ENCODE results near the gene SARS1.
"Not testable (repeated sequence)": the region's sequence is repeated elsewhere in the genome, so short reads cannot be mapped to it uniquely, and the experiment has no call there.

SARS1 gene, protein sequence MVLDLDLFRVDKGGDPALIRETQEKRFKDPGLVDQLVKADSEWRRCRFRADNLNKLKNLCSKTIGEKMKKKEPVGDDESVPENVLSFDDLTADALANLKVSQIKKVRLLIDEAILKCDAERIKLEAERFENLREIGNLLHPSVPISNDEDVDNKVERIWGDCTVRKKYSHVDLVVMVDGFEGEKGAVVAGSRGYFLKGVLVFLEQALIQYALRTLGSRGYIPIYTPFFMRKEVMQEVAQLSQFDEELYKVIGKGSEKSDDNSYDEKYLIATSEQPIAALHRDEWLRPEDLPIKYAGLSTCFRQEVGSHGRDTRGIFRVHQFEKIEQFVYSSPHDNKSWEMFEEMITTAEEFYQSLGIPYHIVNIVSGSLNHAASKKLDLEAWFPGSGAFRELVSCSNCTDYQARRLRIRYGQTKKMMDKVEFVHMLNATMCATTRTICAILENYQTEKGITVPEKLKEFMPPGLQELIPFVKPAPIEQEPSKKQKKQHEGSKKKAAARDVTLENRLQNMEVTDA

DNA sequence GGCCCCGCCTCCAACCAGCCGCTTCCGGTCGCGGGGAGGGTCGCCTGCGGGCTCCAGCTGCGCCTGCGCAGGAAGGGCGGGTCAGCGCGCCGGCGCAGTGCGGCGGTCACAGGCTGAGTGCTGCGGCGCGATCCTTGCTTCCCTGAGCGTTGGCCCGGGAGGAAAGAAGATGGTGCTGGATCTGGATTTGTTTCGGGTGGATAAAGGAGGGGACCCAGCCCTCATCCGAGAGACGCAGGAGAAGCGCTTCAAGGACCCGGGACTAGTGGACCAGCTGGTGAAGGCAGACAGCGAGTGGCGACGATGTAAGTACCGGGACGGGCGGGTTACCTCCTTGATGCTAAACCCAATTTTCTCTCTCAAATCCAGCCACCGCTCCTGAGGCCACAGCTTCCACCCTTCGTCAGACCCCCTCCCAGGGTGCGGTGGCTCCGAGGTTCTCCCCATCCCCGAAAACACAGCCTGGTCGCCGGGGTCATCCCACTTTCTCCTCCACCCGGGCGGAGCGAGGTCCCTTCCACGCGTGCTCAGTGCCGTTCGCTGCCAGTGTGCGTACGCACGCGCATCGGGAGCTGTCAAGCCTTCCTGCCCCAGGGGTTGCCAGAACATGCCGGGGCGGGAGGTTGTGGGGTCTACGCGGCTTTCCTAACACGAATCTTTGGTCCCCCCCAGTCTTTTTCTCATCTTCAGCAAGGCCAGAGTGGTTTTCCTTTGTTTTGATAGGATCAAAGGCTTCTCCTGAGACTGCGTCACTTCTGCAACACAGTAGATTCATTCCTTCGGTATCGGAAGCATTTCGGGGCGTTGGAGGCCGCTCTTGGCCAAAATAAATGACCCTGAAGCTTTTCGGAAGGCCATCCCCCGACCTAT lies at the start of gene SARS1:
TSS of gene SARS1 (plus strand) at position 95 of the 870 bp plus-strand sequence. CDS start at position 170, 75 bp downstream.
- no peak for FAIRE-seq

- no peak for FAIRE-seq
Measured at GRCh38 chr1:109164538-109164937, 49.2 kb upstream of the SARS1 start.

DNA sequence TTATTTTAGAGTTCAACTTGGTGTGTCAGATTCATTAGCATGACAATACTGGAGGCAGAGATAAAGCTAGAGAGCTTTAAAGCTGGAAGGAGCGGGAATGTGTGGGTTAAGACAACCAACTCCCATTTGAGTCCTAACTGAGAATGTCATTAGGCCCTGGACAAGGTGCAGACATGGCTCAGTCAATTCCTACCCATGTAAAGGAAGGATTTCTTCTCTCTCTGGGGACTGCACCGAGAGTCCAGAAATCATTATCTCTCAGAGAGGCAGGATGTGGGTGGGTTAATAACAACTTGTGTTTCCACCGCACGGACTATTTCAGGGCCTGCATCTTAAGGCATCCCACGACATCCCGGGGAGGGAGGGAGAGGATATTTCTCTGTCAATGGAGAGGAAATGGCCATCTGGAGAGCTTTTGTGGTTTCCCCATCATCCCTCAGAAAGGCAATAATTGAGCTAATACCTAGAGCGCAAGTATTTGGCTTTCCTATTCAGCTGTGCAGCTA lies 46.7 kb upstream of the SARS1 start:
- FAIRE-seq = no peak

DNA sequence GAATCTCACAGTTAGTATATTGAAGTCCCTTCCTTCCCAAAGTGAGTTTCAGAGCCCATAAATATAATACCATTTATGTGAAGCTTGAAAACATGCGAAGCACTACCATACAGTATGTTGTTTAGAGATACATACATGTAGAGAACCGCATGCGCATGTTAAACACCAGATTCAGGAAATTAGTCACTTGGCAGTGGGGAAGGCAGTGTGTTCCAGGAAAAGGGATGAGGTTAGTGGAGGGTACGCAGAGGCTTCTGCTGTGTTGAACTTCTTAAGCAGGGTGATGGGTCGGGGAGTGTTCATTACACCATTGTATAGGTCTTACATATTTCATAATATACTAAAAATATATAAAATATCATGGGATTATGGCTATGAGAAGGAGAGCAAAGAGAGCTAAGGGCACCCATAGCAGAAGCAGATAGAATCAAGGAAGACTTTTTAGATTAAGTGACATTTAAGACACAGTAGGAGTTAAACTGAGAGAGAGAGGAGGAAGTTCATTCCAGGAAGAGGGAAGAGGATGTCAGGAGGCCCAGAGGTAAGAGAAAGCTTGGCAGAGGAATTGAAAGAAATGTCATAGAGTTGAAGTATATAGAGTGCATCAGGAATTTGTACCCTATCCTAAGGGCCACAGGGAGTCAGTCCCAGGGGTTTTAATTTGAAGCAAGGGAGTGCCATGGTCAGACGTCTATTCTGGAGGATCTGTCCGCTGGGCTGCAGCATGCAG lies 43.5 kb upstream of the SARS1 start:
- FAIRE-seq = no peak

- FAIRE-seq = no peak
Measured at GRCh38 chr1:109171646-109172045, 42.1 kb upstream of the SARS1 start.

DNA sequence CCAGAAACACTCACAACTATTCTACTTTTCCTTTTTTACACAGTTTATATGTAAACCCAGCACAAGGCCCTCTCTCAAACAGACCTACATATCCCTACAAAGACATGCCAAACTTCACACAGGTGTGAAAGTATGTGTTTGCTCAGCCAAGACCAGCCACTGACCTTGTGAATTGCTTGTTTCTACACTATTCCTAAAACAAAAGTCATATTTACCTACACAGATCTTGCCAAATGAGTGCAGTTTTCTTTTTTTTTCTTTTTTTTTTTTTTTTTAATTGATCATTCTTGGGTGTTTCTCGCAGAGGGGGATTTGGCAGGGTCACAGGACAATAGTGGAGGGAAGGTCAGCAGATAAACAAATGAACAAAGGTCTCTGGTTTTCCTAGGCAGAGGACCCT lies 37.4 kb upstream of the SARS1 start:
- not testable (repeated sequence) for FAIRE-seq

DNA sequence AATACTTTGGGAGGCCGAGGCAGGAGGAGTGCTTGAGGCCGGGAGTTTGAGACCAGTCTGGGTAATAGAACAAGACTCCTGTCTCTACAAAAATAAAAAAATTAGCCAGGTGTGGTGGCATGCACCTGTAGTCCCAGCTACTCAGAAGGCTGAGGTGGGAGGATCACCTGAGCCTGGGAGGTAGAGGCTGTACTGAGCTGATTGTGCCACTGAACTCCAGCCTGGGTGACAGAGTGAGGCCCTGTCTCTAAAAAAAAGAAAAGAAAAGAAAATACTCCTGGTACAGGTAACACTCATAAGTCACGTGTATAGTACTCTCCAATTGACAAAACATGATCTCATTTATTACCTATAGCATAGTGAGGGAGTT lies 33.0 kb upstream of the SARS1 start:
- FAIRE-seq = not testable (repeated sequence)

DNA sequence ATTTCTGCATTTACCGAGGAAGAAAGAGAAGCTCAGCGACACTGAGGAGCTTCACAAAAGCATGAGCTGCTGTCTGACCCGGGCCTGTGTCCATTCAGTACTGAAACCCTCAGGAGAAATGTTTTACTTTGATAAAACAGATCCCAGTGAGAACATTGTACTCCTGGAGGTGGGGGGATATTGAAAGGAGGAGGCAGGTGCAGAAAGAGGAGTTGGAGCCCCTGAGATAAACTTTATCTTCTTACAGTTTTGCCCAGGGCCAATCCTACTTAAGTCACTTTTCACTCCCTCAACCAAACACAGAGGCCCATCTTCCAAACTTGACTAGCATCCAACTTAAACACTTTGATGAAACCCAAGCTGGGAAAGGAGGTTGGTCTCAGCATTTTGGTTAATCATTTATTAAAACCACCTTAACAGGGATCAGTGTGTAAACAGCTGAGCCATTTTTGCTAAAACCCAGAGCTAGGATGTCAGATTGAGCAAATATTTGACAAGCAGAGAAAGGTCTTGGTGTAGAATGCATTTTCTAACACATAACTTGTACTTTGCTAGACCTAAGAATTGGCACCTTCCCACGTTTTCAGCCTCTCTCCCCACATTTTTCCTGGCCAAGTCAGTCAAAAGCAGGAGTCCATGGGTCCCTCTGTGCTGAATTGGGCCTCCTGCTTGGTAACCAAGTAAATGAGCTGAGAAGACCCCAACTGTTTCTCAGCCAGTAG lies 32.5 kb upstream of the SARS1 start:
- FAIRE-seq = no peak

DNA sequence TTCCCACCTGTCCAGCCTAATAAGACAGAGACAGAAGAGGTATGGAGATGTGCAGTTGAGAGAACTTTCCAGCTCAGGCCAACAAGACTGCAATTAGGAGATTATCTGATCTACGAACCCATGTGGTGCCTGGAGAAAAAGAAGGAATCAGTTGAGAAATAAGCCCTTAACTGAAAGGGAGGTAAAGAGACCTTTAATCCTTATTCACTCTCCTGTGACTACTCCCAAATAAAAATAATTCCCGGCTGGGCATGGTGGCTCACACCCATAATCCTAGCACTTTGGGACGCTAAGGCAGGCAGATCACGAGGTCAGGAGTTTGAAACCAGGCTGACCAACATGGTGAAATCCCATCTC lies 31.9 kb upstream of the SARS1 start:
- no peak for FAIRE-seq

DNA sequence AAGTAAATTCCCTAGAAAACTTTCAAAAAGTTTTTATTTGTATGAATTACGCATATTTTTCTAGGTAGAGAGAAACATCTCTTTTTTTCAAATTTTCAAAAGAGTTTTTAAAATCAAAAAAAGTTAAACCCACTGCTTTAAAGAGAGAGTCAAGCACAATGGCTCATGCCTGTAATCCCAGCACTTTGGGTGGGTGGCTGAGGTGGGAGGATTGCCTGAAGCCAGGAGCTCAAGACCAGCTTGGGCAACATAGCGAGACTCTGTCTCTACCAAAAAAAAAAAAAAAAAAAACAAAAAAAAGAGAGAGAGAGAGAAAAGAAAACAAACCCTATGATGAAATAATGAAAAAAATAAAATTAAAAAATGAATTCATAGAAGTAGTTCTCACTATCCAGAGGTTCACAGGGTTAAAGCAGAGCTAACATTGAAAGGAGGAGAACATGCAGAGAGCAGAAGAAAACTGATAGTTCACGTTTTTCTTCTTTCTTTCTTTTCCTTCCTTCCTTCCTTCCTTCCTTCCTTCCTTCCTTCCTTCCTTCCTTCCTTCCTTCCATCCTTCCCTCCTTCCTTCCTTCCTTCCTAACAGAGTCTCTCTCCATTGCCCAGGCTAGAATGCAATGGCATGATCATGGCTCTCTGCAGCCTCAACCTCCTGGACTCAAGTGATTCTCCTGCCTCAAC lies 30.5 kb upstream of the SARS1 start:
- FAIRE-seq = no peak

- no peak for FAIRE-seq
Measured at GRCh38 chr1:109184687-109185086, 29.0 kb upstream of the SARS1 start.

- FAIRE-seq = no peak
Measured at GRCh38 chr1:109185357-109185756, 28.4 kb upstream of the SARS1 start.

GRCh38 chr1:109185990-109186732 lies 27.6 kb upstream of the SARS1 start:
- no peak for FAIRE-seq

DNA sequence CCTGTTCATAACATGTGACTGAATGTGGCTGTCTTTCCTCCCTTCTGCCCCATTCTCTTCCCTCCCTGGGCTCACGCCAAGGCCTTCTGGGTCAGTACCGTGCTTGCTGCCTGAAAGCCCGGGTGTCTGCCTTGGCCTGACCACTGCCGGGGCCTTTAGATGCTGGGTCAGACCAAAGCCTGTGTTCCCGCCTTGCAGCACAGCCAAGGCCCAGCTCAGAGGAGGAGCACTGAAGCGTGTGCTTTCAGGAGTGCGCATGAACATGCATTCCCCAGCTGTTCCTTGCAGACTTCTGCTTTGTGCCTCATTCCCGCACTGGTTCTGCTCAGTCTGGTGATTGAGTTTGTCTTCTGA lies 27.0 kb upstream of the SARS1 start:
- FAIRE-seq = no peak

GRCh38 chr1:109187127-109187526 lies 26.6 kb upstream of the SARS1 start:
- FAIRE-seq = no peak

GRCh38 chr1:109188200-109188599 lies 25.5 kb upstream of the SARS1 start:
- no peak for FAIRE-seq

DNA sequence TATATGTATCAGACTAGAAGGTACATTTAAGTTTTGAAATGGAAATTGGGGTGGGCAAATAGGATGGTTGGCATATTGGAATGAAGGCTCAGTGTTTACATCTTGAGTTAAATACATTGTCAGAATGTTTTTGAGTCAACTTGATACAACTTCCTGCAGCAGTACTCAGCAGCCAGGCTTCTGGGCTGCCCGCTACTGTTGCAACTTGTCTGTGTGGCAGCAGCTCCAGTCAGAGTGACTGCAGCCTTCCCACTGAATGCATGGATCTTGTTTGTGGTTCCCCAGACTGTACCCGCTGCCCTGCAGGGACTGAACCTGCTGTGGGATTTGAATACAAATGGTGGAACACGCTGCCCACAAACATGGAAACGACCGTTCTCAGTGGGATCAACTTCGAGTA lies 24.9 kb upstream of the SARS1 start:
- FAIRE-seq = no peak

DNA sequence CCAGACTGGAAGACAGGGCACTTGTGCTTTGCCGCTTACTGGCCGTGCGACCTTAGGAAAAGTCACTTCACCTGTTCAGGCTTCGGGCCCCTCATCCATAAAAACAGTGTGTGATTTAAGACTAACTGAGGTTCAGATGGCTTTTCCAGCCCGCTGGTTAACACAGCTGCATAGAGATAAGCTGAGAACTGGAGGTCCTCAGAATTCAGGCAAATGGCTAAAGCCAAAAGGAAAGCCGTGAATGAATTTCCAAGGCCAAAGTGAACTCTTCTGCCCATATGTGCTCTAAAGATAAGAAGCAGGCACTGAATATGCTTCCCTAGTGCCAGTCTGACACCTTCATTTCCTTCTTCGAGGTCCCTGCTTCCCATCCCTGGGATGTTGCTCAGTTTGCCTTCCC lies 23.5 kb upstream of the SARS1 start:
- FAIRE-seq = no peak

GRCh38 chr1:109191377-109191776 lies 22.3 kb upstream of the SARS1 start:
- FAIRE-seq = no peak

DNA sequence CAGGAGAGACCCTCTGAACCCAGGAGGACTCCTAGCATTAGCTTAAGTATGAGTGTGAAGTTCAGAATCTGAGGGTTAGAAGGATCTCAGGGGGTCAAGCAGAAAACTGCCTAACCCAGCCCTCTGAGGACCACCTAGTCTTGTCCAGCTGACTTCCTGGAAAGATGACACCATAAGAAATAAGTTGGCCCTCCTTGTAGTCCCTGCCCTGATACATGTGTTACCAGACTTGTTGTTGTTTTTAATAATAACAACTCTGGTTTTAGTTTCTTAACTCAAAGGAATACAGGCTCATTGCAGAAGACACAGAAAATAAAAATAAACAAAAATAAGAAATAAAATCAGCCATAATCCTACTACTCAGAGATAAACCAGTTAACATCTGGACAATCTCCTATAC lies 21.8 kb upstream of the SARS1 start:
- no peak for FAIRE-seq

DNA sequence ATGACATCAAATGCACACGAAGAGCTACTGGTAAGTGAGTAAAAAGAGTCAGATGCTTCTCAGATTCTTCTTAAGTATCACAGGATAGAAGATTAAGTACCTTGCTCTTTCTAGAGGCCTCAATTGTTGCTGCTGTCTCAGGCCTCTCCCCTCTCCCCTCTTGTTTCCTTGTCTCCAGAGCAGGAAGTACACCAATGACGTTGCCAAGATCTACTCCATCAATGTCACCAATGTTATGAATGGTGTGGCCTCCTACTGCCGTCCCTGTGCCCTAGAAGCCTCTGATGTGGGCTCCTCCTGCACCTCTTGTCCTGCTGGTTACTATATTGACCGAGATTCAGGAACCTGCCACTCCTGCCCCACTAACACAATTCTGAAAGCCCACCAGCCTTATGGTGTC lies 21.3 kb upstream of the SARS1 start:
- no peak for FAIRE-seq

Data from G401.6 (cell line).